WI38 (cell line): ENCODE data around the gene SYNE1.

Experiments
- H3K4me3 ChIP-seq: 2 replicates; pipeline ENCODE4 v1.5.1; 2011; ENCODE audit warnings: low read depth, mild to moderate bottlenecking, control low read depth, low read length
- CTCF ChIP-seq: IDR thresholded peaks from 2 replicates; pipeline ENCODE4 v1.5.1; 2012; ENCODE audit warnings: low read depth, mild to moderate bottlenecking, control low read depth, low read length

The SYNE1 gene

GRCh38 chr6:152609125-152609670 is 28.0 kb downstream of the SYNE1 start:
- TF ChIP-seq CTCF = no peak

GRCh38 chr6:152605941-152606340 is 31.2 kb downstream of the SYNE1 start:
- no peak overlapping the region for H3K4me3 ChIP-seq
- no peak for TF ChIP-seq CTCF

More at GRCh38 chr6:152609125-152609670, 28.0 kb downstream of the SYNE1 start:
- H3K4me3 ChIP-seq = no peak overlapping the region

- no peak overlapping the region for H3K4me3 ChIP-seq
- TF ChIP-seq CTCF = no peak
Observed at GRCh38 chr6:152605342-152605741, 31.8 kb downstream of the SYNE1 start.

GRCh38 chr6:152603911-152604310 is 33.3 kb downstream of the SYNE1 start:
- no peak for TF ChIP-seq CTCF
- no peak overlapping the region for H3K4me3 ChIP-seq

- TF ChIP-seq CTCF = no peak
- H3K4me3 ChIP-seq = no peak overlapping the region
Observed at GRCh38 chr6:152600022-152600421, 37.1 kb downstream of the SYNE1 start.

- no peak for TF ChIP-seq CTCF
Observed at GRCh38 chr6:152598901-152599537, 38.1 kb downstream of the SYNE1 start.

GRCh38 chr6:152598421-152598820 is 38.7 kb downstream of the SYNE1 start:
- TF ChIP-seq CTCF = no peak
- no peak overlapping the region for H3K4me3 ChIP-seq

More at GRCh38 chr6:152598901-152599537, 38.1 kb downstream of the SYNE1 start:
- H3K4me3 ChIP-seq = no peak overlapping the region
